HG02678 (cell line): ENCODE measurements around the gene EFNA5.

Experiments used
- ATAC-seq: cut with Tn5 transposase; IDR thresholded peaks from one replicate; pipeline ENCODE4 v1.9.1; 2021; ENCODE audit warnings: mild to moderate bottlenecking, moderate library complexity; ENCODE audit not compliant: unreplicated experiment

EFNA5 gene

GRCh38 chr5:107404595-107405374 is 266.0 kb downstream of the EFNA5 start:
- ATAC-seq = no peak

- no peak for ATAC-seq
These were observed 267.3 kb downstream of the EFNA5 start for GRCh38 chr5:107403228-107403953.

- no peak for ATAC-seq
These were observed 268.1 kb downstream of the EFNA5 start for GRCh38 chr5:107402434-107403227.

GRCh38 chr5:107401470-107402122 is 269.1 kb downstream of the EFNA5 start:
- no peak for ATAC-seq

GRCh38 chr5:107400328-107400727 is 270.4 kb downstream of the EFNA5 start:
- no peak for ATAC-seq

- ATAC-seq = no peak
These were observed 272.0 kb downstream of the EFNA5 start for GRCh38 chr5:107398703-107399102.

GRCh38 chr5:107396351-107396690 is 274.4 kb downstream of the EFNA5 start:
- ATAC-seq = peak; percentile 44

GRCh38 chr5:107395632-107396350 is 274.9 kb downstream of the EFNA5 start:
- ATAC-seq = peak; percentile 86

- ATAC-seq = no peak
These were observed 276.9 kb downstream of the EFNA5 start for GRCh38 chr5:107393851-107394250.

- no peak for ATAC-seq
These were observed 278.9 kb downstream of the EFNA5 start for GRCh38 chr5:107391787-107392186.

- no peak for ATAC-seq
These were observed 281.0 kb downstream of the EFNA5 start for GRCh38 chr5:107389775-107390148.

GRCh38 chr5:107389130-107389774 is 281.5 kb downstream of the EFNA5 start:
- ATAC-seq = peak; percentile 82

- ATAC-seq = peak; percentile 56
These were observed 282.4 kb downstream of the EFNA5 start for GRCh38 chr5:107388141-107388861.

GRCh38 chr5:107387526-107388140 is 283.1 kb downstream of the EFNA5 start:
- peak; percentile 2 for ATAC-seq

- ATAC-seq = no peak
These were observed 285.0 kb downstream of the EFNA5 start for GRCh38 chr5:107385708-107386107.

GRCh38 chr5:107384256-107384655 is 286.5 kb downstream of the EFNA5 start:
- no peak for ATAC-seq

- no peak for ATAC-seq
These were observed 287.3 kb downstream of the EFNA5 start for GRCh38 chr5:107383414-107383813.

- no peak for ATAC-seq
These were observed 289.4 kb downstream of the EFNA5 start for GRCh38 chr5:107381189-107381856.
